ENCODE results near the gene PTGER4.
"Not testable (repeated sequence)": the region's sequence is repeated elsewhere in the genome, so short reads cannot be mapped to it uniquely, and the experiment has no call there.

The PTGER4 gene

GRCh38 chr5:40679913-40680681, at the start of gene PTGER4:
Gene PTGER4, plus strand, starts transcription at chr5:40679915. Its CDS starts 1,079 bp downstream, at chr5:40680994.
- Mint-ChIP-seq H3K4me1 (peaks cover 47% of the 10 kb centered on the region), H3K4me3 (peak within 1 kb of the TSS; percentile 92 to 95 (median 93)), H3K27me3 (ENCODE audit: low read depth) (peaks cover 56% of the 10 kb centered on the region)

GRCh38 chr5:40630126-40630525, 49.6 kb upstream of the PTGER4 start:
- Mint-ChIP-seq H3K27ac (no peak overlapping the region), H3K27me3 (ENCODE audit: low read depth) (no peaks in the 10 kb centered on the region), H3K4me3 (no peak overlapping the region), H3K9me3 (no peaks in the 10 kb centered on the region), H3K4me1 (no peaks in the 10 kb centered on the region), H3K36me3 (ENCODE audit: low read depth) (no peaks in the 10 kb centered on the region)
- TF ChIP-seq CTCF (IDR thresholded peaks at IDR 0.05; ENCODE audit: unreplicated experiment in 3 of 3): no peak

More at GRCh38 chr5:40679913-40680681, at the start of gene PTGER4:
- Mint-ChIP-seq H3K27ac (peak within 1 kb of the TSS; percentile 75 to 98 (median 97)), H3K9me3 (no peaks in the 10 kb centered on the region), H3K36me3 (ENCODE audit: low read depth) (no peaks in the 10 kb centered on the region)
- TF ChIP-seq CTCF (IDR thresholded peaks at IDR 0.05; ENCODE audit: unreplicated experiment in 3 of 3): no peak

GRCh38 chr5:40631236-40631635, 48.5 kb upstream of the PTGER4 start:
- Mint-ChIP-seq H3K36me3 (ENCODE audit: low read depth) (no peaks in the 10 kb centered on the region), H3K27ac (no peak overlapping the region), H3K4me3 (no peak overlapping the region), H3K4me1 (no peaks in the 10 kb centered on the region), H3K9me3 (peaks cover 6% of the 10 kb centered on the region), H3K27me3 (ENCODE audit: low read depth) (no peaks in the 10 kb centered on the region)
- no peak for TF ChIP-seq CTCF (IDR thresholded peaks at IDR 0.05; ENCODE audit: unreplicated experiment in 3 of 3)

- H3K4me3 Mint-ChIP-seq: no peak overlapping the region
- H3K27ac Mint-ChIP-seq: no peak overlapping the region
- no peaks in the 10 kb centered on the region for H3K4me1 Mint-ChIP-seq
- peaks cover 34% of the 10 kb centered on the region for H3K9me3 Mint-ChIP-seq
- no peaks in the 10 kb centered on the region for H3K27me3 Mint-ChIP-seq (ENCODE audit: low read depth)
- no peaks in the 10 kb centered on the region for H3K36me3 Mint-ChIP-seq (ENCODE audit: low read depth)
- no peak for TF ChIP-seq CTCF (IDR thresholded peaks at IDR 0.05; ENCODE audit: unreplicated experiment in 3 of 3)
Measured at GRCh38 chr5:40634154-40634553, 45.6 kb upstream of the PTGER4 start.

- no peaks in the 10 kb centered on the region for H3K36me3 Mint-ChIP-seq (ENCODE audit: low read depth)
- no peak overlapping the region for H3K27ac Mint-ChIP-seq
- H3K4me1 Mint-ChIP-seq: no peaks in the 10 kb centered on the region
- TF ChIP-seq CTCF (IDR thresholded peaks at IDR 0.05; ENCODE audit: unreplicated experiment in 3 of 3): no peak
- no peak overlapping the region for H3K4me3 Mint-ChIP-seq
- H3K27me3 Mint-ChIP-seq (ENCODE audit: low read depth): no peaks in the 10 kb centered on the region
- H3K9me3 Mint-ChIP-seq: peaks cover 38% of the 10 kb centered on the region
Measured at GRCh38 chr5:40634593-40634992, 45.1 kb upstream of the PTGER4 start.

GRCh38 chr5:40639531-40639930, 40.2 kb upstream of the PTGER4 start:
- not testable (repeated sequence) for H3K36me3 Mint-ChIP-seq (ENCODE audit: low read depth); H3K27me3 Mint-ChIP-seq (ENCODE audit: low read depth); H3K4me1 Mint-ChIP-seq; H3K4me3 Mint-ChIP-seq; H3K27ac Mint-ChIP-seq
- peaks cover 51% of the 10 kb centered on the region for H3K9me3 Mint-ChIP-seq
